K562 (cell line): Measurements from ENCODE around the gene MEX3C. TPM values are rescaled to one million over a fixed set of nuclear protein-coding genes. Genes with fewer than 3 reads are reported as not detected.

Experiments
- ADNP ChIP-seq: fragments of 200-800 bp; sonication (Bioruptor generic); IDR thresholded peaks from 2 replicates; pipeline ENCODE4 v1.6.1; 2016; ENCODE audit warnings: missing genetic modification characterization, missing compliant biosample characterization
- EHMT2 ChIP-seq: fragments of 450-650 bp; IDR thresholded peaks from 2 replicates; pipeline ENCODE4 v1.6.1; 2018; ENCODE audit warnings: antibody characterized with exemption
- GABPB1 ChIP-seq: sonication (generic); formaldehyde crosslinking; IDR thresholded peaks from 2 replicates; pipeline ENCODE4 v1.8.0; 2022; ENCODE audit warnings: mild to moderate bottlenecking, missing genetic modification reagents
- HIVEP1 ChIP-seq: fragments of 250-450 bp; sonication (Bioruptor Pico); IDR thresholded peaks from 2 replicates; pipeline ENCODE4 v1.4.0; 2020; ENCODE audit warnings: mild to moderate bottlenecking
- HMG20B ChIP-seq: fragments of 250-450 bp; sonication (Bioruptor Pico); IDR thresholded peaks from 2 replicates; pipeline ENCODE4 v1.5.0; 2021; ENCODE audit warnings: mild to moderate bottlenecking
- MCM5 ChIP-seq: fragments of 450-650 bp; IDR thresholded peaks from 2 replicates; pipeline ENCODE4 v1.6.1; 2016; ENCODE audit warnings: low read depth
- NUFIP1 ChIP-seq: fragments of 450-650 bp; IDR thresholded peaks from 2 replicates; pipeline ENCODE4 v1.6.1; 2018; ENCODE audit not compliant: partially characterized antibody
- SMAD2 ChIP-seq: fragments of 150-350 bp; IDR thresholded peaks from 2 replicates; pipeline ENCODE4 v1.6.1; 2014; ENCODE audit warnings: low read depth, mild to moderate bottlenecking, low read length
- THRB ChIP-seq: fragments of 450-650 bp; formaldehyde crosslinking; conservative IDR thresholded peaks from 2 replicates; pipeline ENCODE4 v1.4.0; 2022; ENCODE audit warnings: mild to moderate bottlenecking, missing genetic modification characterization
- ZBTB11 ChIP-seq, 3 experiments: fragments of 200-800 bp in 1 of 3; fragments of 250-450 bp in 1 of 3; fragments of 450-650 bp in 1 of 3; sonication (Bioruptor Pico) in 1 of 3; sonication (Bioruptor generic) in 1 of 3; formaldehyde crosslinking in 1 of 3; IDR thresholded peaks; 2 replicates each; pipeline versions ENCODE4 v1.6.1 to v1.8.0; 2016 to 2022; ENCODE audit warnings: mild to moderate bottlenecking in 2 of 3, missing genetic modification characterization in 2 of 3, missing compliant biosample characterization in 1 of 3, moderate library complexity in 1 of 3
- ZNF384 ChIP-seq: IDR thresholded peaks from 2 replicates; pipeline ENCODE4 v1.6.1; 2012; ENCODE audit warnings: low read depth, low read length, improper control_type of control experiment
- ZNF408 ChIP-seq: fragments of 250-450 bp; sonication (Bioruptor Pico); IDR thresholded peaks from 2 replicates; pipeline ENCODE4 v1.4.0; 2020; ENCODE audit warnings: low read depth, mild to moderate bottlenecking, moderate library complexity
- polyA plus RNA-seq, 8 experiments: library from polyadenylated mRNA; depleted of rRNA in 4 of 8; stranded (reverse) in 5 of 8; unstranded in 3 of 8; fragments of >200 nt; fragmentation: Nextera tagmentation in 2 of 8; fragmentation: Illumina TruSeq in 1 of 8; extraction: Ambion mirVana in 2 of 8; extraction: Trizol in 1 of 8; gene quantifications; 2 replicates each; pipeline versions ENCODE4 v1.2.1 to v1.2.3, GENCODE V29; 2011 to 2014; ENCODE audit warnings: inconsistent platforms in 1 of 8, missing spikeins in 1 of 8
- total RNA-seq, 7 experiments: library from RNA; depleted of rRNA in 6 of 7; stranded (reverse); fragments of >200 nt in 6 of 7; fragmentation: Illumina TruSeq in 2 of 7; extraction: Trizol in 2 of 7; gene quantifications; 2 replicates each; pipeline versions ENCODE4 v1.2.1 to v1.2.3, GENCODE V29; 2011 to 2021; ENCODE audit warnings: low replicate concordance in 1 of 7
- TF ChIP-seq, protein P1 (sequence below): fragments of 250-450 bp; sonication (Bioruptor Pico); IDR thresholded peaks from 2 replicates; pipeline ENCODE4 v1.4.0; 2020; ENCODE audit warnings: mild to moderate bottlenecking, moderate library complexity
- TF ChIP-seq, protein P2 (sequence below): sonication (generic); formaldehyde crosslinking; IDR thresholded peaks from 2 replicates; pipeline ENCODE4 v1.8.0; 2022; ENCODE audit warnings: mild to moderate bottlenecking, missing genetic modification reagents
- TF ChIP-seq, protein P3 (sequence below), 2 experiments: IDR thresholded peaks; 2 replicates each; pipeline ENCODE4 v1.6.1; 2012; ENCODE audit warnings: improper control_type of control experiment in 2 of 2, low read depth in 2 of 2, low read length in 2 of 2, borderline replicate concordance in 1 of 2

MEX3C gene
- total and polyA plus RNA-seq, 9 of the 15 experiments (the other 6 are each of a cell fraction or from before 2014, with no cell fraction given) = 2.4 to 14.2 (median 10.6) TPM

- TF ChIP-seq, protein P1, sequence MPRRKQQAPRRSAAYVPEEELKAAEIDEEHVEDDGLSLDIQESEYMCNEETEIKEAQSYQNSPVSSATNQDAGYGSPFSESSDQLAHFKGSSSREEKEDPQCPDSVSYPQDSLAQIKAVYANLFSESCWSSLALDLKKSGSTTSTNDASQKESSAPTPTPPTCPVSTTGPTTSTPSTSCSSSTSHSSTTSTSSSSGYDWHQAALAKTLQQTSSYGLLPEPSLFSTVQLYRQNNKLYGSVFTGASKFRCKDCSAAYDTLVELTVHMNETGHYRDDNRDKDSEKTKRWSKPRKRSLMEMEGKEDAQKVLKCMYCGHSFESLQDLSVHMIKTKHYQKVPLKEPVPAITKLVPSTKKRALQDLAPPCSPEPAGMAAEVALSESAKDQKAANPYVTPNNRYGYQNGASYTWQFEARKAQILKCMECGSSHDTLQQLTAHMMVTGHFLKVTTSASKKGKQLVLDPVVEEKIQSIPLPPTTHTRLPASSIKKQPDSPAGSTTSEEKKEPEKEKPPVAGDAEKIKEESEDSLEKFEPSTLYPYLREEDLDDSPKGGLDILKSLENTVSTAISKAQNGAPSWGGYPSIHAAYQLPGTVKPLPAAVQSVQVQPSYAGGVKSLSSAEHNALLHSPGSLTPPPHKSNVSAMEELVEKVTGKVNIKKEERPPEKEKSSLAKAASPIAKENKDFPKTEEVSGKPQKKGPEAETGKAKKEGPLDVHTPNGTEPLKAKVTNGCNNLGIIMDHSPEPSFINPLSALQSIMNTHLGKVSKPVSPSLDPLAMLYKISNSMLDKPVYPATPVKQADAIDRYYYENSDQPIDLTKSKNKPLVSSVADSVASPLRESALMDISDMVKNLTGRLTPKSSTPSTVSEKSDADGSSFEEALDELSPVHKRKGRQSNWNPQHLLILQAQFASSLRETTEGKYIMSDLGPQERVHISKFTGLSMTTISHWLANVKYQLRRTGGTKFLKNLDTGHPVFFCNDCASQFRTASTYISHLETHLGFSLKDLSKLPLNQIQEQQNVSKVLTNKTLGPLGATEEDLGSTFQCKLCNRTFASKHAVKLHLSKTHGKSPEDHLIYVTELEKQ (CRISPR knock-in tag) = no peak
- no peak for TF ChIP-seq NUFIP1
- TF ChIP-seq MCM5 = no peak
- TF ChIP-seq ADNP = no peak
- TF ChIP-seq, protein P2, sequence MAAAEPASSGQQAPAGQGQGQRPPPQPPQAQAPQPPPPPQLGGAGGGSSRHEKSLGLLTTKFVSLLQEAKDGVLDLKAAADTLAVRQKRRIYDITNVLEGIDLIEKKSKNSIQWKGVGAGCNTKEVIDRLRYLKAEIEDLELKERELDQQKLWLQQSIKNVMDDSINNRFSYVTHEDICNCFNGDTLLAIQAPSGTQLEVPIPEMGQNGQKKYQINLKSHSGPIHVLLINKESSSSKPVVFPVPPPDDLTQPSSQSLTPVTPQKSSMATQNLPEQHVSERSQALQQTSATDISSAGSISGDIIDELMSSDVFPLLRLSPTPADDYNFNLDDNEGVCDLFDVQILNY (CRISPR knock-in tag) = no peak; the same call in 1 of the 2 replicates
- TF ChIP-seq EHMT2 = no peak
- no peak for TF ChIP-seq HMG20B (CRISPR knock-in tag)
- TF ChIP-seq HIVEP1 (CRISPR knock-in tag) = no peak
- peak; percentile 51 for TF ChIP-seq GABPB1 (CRISPR knock-in tag)
- TF ChIP-seq SMAD2 = no peak
- peak; percentile 74; the same call in 1 of the 2 replicates for TF ChIP-seq ZNF384
- TF ChIP-seq THRB (CRISPR knock-in tag) = no peak
- TF ChIP-seq ZNF408 (CRISPR knock-in tag) = no peak
- TF ChIP-seq ZBTB11 (CRISPR knock-in tag; IDR thresholded peaks at IDR 0.05) = 0 out of 6 replicates have a peak, but pooled peaks of 1 of the 3 experiments have one; percentile 37
- TF ChIP-seq, protein P3, sequence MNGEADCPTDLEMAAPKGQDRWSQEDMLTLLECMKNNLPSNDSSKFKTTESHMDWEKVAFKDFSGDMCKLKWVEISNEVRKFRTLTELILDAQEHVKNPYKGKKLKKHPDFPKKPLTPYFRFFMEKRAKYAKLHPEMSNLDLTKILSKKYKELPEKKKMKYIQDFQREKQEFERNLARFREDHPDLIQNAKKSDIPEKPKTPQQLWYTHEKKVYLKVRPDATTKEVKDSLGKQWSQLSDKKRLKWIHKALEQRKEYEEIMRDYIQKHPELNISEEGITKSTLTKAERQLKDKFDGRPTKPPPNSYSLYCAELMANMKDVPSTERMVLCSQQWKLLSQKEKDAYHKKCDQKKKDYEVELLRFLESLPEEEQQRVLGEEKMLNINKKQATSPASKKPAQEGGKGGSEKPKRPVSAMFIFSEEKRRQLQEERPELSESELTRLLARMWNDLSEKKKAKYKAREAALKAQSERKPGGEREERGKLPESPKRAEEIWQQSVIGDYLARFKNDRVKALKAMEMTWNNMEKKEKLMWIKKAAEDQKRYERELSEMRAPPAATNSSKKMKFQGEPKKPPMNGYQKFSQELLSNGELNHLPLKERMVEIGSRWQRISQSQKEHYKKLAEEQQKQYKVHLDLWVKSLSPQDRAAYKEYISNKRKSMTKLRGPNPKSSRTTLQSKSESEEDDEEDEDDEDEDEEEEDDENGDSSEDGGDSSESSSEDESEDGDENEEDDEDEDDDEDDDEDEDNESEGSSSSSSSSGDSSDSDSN (IDR thresholded peaks at IDR 0.05; ENCODE audit: borderline replicate concordance in 1 of 2, low read depth in 2 of 2, low read length in 2 of 2) = no peak
Measured at GRCh38 chr18:51197661-51198424, at the start of gene MEX3C (continued).
